Muscle layer of colon (tissue), 2 donors: ENCODE results near the gene PDHX.
"Not testable (repeated sequence)": the region's sequence is repeated elsewhere in the genome, so short reads cannot be mapped to it uniquely, and the experiment has no call there.

ENCODE experiments used
- H3K27ac ChIP-seq: one replicate; pipeline ENCODE4 v1.7.0; 2013; ENCODE audit warnings: low read depth, mild to moderate bottlenecking, low read length, moderate library complexity
- H3K27me3 ChIP-seq, 2 donors: one replicate each; pipeline ENCODE4 v1.7.0; 2013; ENCODE audit warnings: low read length in 2 of 2, mild to moderate bottlenecking in 2 of 2; ENCODE audit not compliant: insufficient read depth in 2 of 2, control insufficient read depth in 1 of 2
- H3K36me3 ChIP-seq: one replicate; pipeline ENCODE4 v1.7.0; 2013; ENCODE audit warnings: mild to moderate bottlenecking, low read length; ENCODE audit not compliant: insufficient read depth
- H3K4me1 ChIP-seq: one replicate; pipeline ENCODE4 v1.7.0; 2013; ENCODE audit warnings: mild to moderate bottlenecking, low read length; ENCODE audit not compliant: insufficient read depth
- H3K4me3 ChIP-seq, 2 donors: one replicate each; pipeline ENCODE4 v1.7.0; 2013; ENCODE audit warnings: low read length in 2 of 2, low read depth in 1 of 2, mild to moderate bottlenecking in 1 of 2, moderate library complexity in 1 of 2
- H3K9ac ChIP-seq: one replicate; pipeline ENCODE4 v1.7.0; 2013; ENCODE audit warnings: low read length
- H3K9me3 ChIP-seq: one replicate; pipeline ENCODE4 v1.7.0; 2013; ENCODE audit warnings: mild to moderate bottlenecking, low read length
- donor health status: abdominal sarcoma.
- donor health status: Adenocarcinoma of cecum.

Gene PDHX

DNA sequence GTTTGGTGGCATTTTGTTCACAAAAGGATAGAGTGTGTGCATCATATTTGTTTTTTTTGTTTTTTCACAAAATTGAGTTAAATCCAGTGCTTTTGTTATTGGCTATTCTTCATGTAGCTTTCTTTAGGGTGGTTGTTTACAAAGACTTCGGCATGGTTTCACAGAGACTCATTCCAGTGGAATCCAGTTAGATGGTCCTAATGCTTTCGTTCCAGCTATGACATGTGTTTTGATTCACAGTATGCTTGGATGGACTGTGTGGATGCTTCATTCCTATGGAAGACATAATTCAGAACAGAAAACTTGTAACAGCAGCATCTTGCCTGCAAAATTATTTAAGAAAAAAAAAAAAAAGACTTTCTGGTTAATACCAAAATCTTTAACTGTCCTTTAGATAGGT, 97.9 kb downstream of the PDHX start:
- Histone ChIP-seq H3K4me1 (peaks cover 15% of the 10 kb centered on the region), H3K9me3 (no peaks in the 10 kb centered on the region), H3K9ac (no peak overlapping the region), H3K36me3 (no peaks in the 10 kb centered on the region), H3K27ac (no peak overlapping the region), H3K27me3 (no peaks in the 10 kb centered on the region), H3K4me3 (no peak overlapping the region)

DNA sequence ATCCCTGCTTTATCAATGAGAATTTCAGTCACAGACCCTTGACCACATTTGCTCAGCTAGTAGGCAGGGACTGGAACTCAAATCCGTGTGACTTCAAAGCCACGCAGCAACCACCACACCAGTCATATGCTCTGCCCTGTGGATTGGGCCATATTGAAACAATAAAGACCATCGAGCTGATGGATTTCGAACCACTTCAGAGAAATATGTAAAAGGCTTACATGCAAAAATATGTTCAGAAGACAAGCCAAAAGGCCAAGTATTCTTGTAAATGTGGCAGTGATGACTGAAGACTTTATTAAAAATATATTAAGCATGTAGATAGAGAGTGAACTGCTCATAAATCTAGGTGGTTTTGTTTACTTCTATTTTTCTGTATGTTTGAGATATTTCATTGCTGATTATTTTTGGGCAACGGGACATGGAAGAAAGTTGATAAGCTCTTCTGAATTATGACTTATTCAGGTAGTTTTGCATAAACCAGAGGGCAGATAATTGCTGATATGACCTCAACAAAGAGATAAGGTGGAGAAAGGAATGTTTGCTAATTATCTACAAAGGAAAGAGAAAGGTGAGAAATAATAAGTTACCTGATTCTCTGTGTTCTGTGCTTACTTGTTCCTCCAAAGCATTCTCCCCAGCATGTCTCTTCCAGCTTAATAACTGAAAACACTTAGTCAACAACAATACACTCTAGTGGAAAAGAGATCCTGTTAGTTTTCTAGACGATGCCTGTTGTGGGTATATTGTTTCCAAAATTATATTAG, 99.4 kb downstream of the PDHX start:
- no peaks in the 10 kb centered on the region for H3K36me3 ChIP-seq
- no peaks in the 10 kb centered on the region for H3K27me3 ChIP-seq
- H3K27ac ChIP-seq: no peak overlapping the region
- H3K9me3 ChIP-seq: no peaks in the 10 kb centered on the region
- H3K4me1 ChIP-seq: peaks cover 11% of the 10 kb centered on the region
- no peak overlapping the region for H3K4me3 ChIP-seq
- H3K9ac ChIP-seq: no peak overlapping the region

DNA sequence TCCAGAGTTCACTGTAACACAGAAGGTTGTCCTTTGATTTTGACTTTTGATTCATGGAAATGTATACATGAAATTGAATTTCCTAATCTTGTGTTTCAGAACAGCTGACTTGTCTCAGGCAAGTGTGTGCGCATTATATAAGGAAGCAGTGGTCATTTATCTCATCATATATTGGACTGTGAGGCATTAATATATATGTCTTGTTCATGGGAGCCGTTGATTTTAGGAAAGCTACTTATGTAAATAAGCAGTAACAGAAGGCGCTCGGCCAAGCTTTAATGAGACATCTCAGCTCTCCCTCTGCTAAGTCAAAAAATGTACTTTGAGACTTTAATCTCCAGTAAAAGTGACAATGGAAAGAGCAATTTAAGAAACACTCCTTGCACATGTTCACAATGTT, 100.5 kb downstream of the PDHX start:
- H3K4me1 ChIP-seq: peaks cover 11% of the 10 kb centered on the region
- H3K9me3 ChIP-seq: no peaks in the 10 kb centered on the region
- no peaks in the 10 kb centered on the region for H3K27me3 ChIP-seq
- H3K36me3 ChIP-seq: no peaks in the 10 kb centered on the region
- no peak overlapping the region for H3K27ac ChIP-seq
- H3K4me3 ChIP-seq: no peak overlapping the region
- H3K9ac ChIP-seq: no peak overlapping the region

DNA sequence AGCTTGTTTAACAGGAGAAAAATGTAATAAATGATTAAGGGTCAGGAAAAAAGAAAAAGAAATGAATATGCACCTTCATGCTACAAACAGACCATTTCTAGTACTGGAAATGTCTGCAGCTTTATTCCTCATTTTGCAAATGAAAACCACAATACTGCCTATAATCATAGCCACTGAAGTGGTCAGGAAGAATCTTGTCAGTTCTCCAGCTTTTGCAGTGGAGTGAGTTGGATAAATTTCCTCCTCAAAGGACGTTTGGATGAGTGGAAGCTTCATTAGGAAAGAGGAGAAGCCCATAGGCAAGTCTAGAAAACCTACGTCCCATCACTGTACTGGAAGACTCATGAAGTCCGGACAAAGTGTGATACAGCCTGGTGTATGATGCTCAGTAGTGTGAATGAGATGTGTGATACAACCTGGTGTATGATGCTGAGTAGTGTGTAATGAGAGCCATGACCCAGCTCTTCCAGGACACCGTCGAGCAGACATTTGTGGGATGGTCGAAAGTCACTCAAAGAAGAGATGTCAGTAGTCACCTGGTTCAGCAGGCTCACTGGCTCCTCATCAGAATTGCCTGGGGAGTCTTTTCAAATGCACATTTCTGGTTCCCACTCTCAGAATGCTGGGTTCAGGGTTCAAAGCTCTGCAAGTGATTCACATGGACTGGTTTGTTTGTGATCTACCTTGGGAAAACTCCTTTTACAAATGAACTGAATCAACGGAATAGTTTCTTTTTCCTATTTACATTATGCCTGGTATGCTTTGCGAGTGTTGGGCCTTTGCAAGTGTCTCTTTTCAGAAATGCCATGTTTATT, 101.3 kb downstream of the PDHX start:
- no peaks in the 10 kb centered on the region for H3K9me3 ChIP-seq
- no peak overlapping the region for H3K4me3 ChIP-seq
- no peaks in the 10 kb centered on the region for H3K27me3 ChIP-seq
- no peaks in the 10 kb centered on the region for H3K36me3 ChIP-seq
- H3K4me1 ChIP-seq: peaks cover 11% of the 10 kb centered on the region
- no peak overlapping the region for H3K27ac ChIP-seq
- H3K9ac ChIP-seq: no peak overlapping the region

DNA sequence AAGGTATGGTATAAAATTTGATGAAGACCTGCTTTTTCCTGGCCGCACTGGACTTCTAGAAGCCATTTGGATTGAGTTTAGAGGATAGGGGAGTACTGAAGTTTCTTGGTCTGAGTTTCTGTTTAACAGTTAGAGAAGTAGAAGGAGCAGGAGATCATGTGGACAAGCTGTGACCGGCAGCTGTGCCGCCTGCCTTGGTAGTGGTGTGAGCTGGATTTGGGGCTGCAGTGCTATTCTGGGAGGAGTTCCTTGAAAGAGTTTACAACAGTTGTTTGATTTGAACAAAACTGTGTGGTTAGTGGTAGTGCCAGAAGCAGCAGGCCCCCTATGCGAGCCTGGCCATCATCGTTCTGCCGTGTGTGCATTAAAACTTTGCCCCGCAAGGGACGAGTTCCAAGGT, 105.2 kb downstream of the PDHX start:
- Histone ChIP-seq H3K36me3 (no peaks in the 10 kb centered on the region), H3K4me1 (no peaks in the 10 kb centered on the region), H3K27me3 (no peaks in the 10 kb centered on the region), H3K27ac (no peak overlapping the region), H3K9me3 (no peaks in the 10 kb centered on the region), H3K4me3 (no peak overlapping the region), H3K9ac (no peak overlapping the region)

DNA sequence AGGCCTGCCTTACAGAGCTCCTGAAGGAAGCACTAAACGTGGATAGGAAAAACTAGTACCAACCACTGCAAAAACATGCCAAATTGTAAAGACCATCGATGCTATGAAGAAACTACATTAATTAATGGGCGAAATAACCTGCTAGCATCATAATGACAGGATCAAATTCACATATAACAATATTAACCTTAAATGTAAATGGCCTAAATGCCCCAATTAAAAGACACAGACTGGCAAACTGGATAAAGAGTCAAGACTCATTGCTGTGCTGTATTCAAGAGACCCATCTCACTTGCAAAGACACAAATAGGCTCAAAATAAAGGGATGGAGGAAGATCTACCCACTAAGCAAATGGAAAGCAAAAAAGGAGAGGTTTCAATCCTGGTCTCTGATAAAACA, 107.5 kb downstream of the PDHX start:
- not testable (repeated sequence) for H3K27ac ChIP-seq, H3K27me3 ChIP-seq, H3K4me1 ChIP-seq, H3K9ac ChIP-seq, H3K36me3 ChIP-seq, H3K9me3 ChIP-seq, H3K4me3 ChIP-seq

DNA sequence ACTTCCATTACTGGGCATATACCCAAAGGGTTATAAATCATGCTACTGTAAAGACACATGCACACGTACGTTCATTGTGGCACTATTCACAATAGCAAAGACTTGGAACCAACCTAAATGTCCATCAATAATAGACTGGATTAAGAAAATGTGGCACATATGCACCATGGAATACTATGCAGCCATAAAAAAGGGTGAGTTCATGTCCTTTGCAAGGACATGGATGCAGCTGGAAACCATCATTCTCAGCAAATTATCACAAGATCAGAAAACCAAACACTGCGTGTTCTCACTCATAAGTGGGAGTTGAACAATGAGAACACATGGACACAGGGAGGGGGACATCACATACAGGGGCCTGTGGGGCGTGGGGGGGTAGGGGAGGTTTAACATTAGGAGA, 111.6 kb downstream of the PDHX start:
- not testable (repeated sequence) for H3K9me3 ChIP-seq, H3K4me3 ChIP-seq, H3K27me3 ChIP-seq, H3K36me3 ChIP-seq, H3K4me1 ChIP-seq, H3K9ac ChIP-seq, H3K27ac ChIP-seq

DNA sequence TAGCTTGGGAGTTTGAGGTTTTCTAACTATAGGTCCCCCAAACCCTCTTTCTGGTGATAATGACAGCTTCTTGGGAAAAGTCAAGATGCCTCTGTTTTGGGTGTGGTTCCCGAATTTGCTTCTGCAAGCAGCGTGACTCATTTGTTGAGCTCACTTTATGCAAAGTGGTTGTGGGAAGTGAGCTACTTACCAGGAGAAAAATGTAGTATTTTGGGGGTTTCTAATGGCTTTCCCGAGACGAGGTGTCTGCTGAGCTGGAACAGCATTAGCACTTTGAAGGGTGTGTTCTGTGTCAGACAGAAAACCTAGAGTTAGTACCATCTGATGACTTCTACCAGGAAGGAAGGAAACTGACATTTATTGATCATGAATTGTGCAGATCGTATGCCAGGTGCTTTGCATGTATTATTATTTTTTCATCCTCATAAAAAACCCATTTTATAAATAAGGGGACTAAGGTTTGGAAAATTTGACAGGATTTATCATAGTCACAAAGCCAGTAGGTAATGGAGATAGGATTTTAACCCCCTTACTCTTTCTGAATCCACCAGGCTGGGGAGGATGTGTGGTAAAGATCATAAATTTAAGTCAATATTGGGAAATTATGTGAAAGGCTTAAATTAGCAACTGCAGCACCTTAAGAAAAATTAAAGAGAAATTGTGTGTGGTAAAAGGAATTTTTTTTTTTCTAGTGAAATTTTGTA, 113.7 kb downstream of the PDHX start:
- Histone ChIP-seq H3K36me3 (no peaks in the 10 kb centered on the region), H3K27me3 (no peaks in the 10 kb centered on the region), H3K27ac (no peak overlapping the region), H3K9me3 (no peaks in the 10 kb centered on the region), H3K9ac (no peak overlapping the region), H3K4me3 (no peak overlapping the region), H3K4me1 (no peaks in the 10 kb centered on the region)

DNA sequence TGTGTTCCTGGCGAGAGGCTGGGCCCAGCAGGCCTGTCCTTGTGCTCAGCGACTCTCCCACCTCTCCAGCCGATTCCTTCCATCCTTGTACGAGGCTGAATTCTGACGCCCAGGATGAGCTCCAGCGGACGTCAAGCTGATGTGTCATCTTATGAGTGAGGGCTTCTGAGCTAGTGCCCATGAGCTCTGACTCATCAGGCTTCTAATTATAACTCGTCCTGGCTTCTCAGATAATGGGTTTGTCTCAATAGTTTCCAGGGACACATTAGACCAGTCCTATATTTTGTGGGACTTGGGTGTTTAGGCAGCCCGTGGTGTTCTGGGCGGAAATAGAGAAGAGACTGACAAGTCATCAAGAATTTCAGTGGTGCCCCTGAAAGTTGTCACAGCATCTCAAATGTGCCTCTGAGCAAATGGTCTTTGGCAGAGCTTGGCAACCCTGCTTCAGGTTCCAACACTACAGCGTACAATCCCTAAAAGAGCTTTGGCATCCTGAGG, 114.3 kb downstream of the PDHX start:
- H3K36me3 ChIP-seq: no peaks in the 10 kb centered on the region
- no peaks in the 10 kb centered on the region for H3K27me3 ChIP-seq
- no peak overlapping the region for H3K9ac ChIP-seq
- H3K4me3 ChIP-seq: no peak overlapping the region
- no peaks in the 10 kb centered on the region for H3K4me1 ChIP-seq
- H3K9me3 ChIP-seq: no peaks in the 10 kb centered on the region
- no peak overlapping the region for H3K27ac ChIP-seq

DNA sequence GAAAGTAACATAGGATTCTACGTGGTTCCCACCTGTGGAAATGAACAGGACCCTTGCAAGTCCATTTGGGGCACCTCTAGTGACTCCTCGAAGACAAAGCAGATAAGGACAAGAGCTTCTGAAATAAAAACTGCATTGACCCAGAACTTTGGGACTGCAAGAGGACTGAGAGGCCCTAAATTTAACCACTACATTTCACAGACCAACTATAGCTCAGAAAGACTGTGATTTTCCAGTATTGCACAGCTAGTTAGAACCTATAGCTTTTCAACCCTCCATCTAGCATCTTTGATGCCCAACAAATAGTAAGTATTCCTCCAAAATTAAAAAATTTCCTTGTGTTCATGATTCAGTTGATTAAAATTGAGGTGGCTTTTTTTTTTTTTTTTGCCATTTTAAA, 114.9 kb downstream of the PDHX start:
- no peaks in the 10 kb centered on the region for H3K9me3 ChIP-seq
- H3K9ac ChIP-seq: no peak overlapping the region
- H3K27me3 ChIP-seq: no peaks in the 10 kb centered on the region
- H3K36me3 ChIP-seq: no peaks in the 10 kb centered on the region
- H3K27ac ChIP-seq: no peak overlapping the region
- peaks cover 4% of the 10 kb centered on the region for H3K4me1 ChIP-seq
- no peak overlapping the region for H3K4me3 ChIP-seq

DNA sequence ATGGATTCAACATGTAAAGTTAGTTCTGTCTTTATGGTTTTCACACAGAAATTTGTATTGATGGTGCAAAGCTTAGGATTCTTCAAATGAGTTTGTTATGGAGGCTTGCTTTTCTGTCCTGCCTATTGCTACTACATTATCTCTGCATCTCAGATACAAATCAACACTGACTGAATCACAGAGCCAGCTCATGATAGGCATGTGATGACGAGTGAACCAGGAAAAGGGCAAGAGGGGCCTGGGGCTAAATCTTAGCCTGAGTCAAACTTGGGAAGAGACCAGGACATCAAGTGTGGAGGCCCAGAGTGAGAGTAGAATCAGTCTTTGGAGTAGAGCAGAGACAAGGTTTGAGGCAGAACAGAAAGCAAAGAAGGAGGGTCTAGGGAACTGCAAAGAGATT, 115.4 kb downstream of the PDHX start:
- H3K9me3 ChIP-seq: no peaks in the 10 kb centered on the region
- no peak overlapping the region for H3K9ac ChIP-seq
- no peak overlapping the region for H3K4me3 ChIP-seq
- H3K4me1 ChIP-seq: peaks cover 9% of the 10 kb centered on the region
- no peaks in the 10 kb centered on the region for H3K36me3 ChIP-seq
- no peaks in the 10 kb centered on the region for H3K27me3 ChIP-seq
- H3K27ac ChIP-seq: no peak overlapping the region
